CD14-positive monocyte (primary cell): Measurements from ENCODE around the gene DCLK2. TPM values are rescaled to one million over a fixed set of nuclear protein-coding genes. Genes with fewer than 3 reads are reported as not detected.

Experiments
- DNase-seq, 3 donors: peaks; one replicate each; pipeline ENCODE4 v3.0.0-alpha.2; 2011 to 2022
- H2AFZ ChIP-seq: 2 replicates; pipeline ENCODE4 v1.6.0; 2012; ENCODE audit warnings: mild to moderate bottlenecking, low read depth, low read length, inconsistent platforms; ENCODE audit not compliant: insufficient read depth, poor library complexity, severe bottlenecking
- H3K27ac ChIP-seq, 2 donors: 1 replicate in 1 of 2; 2 replicates in 1 of 2; pipeline ENCODE4 v1.5.1; 2012 to 2013; ENCODE audit warnings: low read length in 2 of 2, control low read depth in 1 of 2, inconsistent platforms in 1 of 2, low read depth in 1 of 2, mild to moderate bottlenecking in 1 of 2
- H3K27me3 ChIP-seq, 2 donors: one replicate each; pipeline versions ENCODE4 v1.6.0 to v1.6.1; 2011 to 2013; ENCODE audit warnings: low read length in 2 of 2; ENCODE audit not compliant: control insufficient read depth in 2 of 2, insufficient read depth in 2 of 2
- H3K36me3 ChIP-seq, 2 donors: replicated peaks in 1 of 2; 1 replicate in 1 of 2; 2 replicates in 1 of 2; pipeline versions ENCODE4 v1.5.1 to v1.6.1; 2012 to 2013; ENCODE audit warnings: low read length in 2 of 2, control low read depth in 1 of 2, inconsistent platforms in 1 of 2, mild to moderate bottlenecking in 1 of 2; ENCODE audit not compliant: insufficient read depth in 2 of 2, control insufficient read depth in 1 of 2
- H3K4me1 ChIP-seq, 2 donors: 1 replicate in 1 of 2; 2 replicates in 1 of 2; pipeline versions ENCODE4 v1.5.1 to v1.6.1; 2012 to 2013; ENCODE audit warnings: low read length in 2 of 2, control low read depth in 1 of 2, inconsistent platforms in 1 of 2, mild to moderate bottlenecking in 1 of 2, moderate library complexity in 1 of 2; ENCODE audit not compliant: insufficient read depth in 2 of 2, control insufficient read depth in 1 of 2
- H3K4me2 ChIP-seq: replicated peaks from 2 replicates; pipeline ENCODE3; 2012; ENCODE audit warnings: low read length, moderate library complexity, mild to moderate bottlenecking; ENCODE audit not compliant: poor library complexity, severe bottlenecking; ENCODE audit errors: extremely low read depth
- H3K4me3 ChIP-seq, 3 experiments: fragments of 200-600 bp in 1 of 3; sonication (generic) in 1 of 3; replicated peaks in 1 of 3; 1 replicate in 2 of 3; 2 replicates in 1 of 3; pipeline ENCODE4 v1.5.1; 2011 to 2013; ENCODE audit warnings: low read length in 3 of 3, mild to moderate bottlenecking in 3 of 3, control low read depth in 2 of 3, low read depth in 2 of 3, inconsistent platforms in 1 of 3, moderate library complexity in 1 of 3
- H3K79me2 ChIP-seq: 2 replicates; pipeline ENCODE4 v1.6.0; 2012; ENCODE audit warnings: mild to moderate bottlenecking, control low read depth, inconsistent platforms, low read length, moderate library complexity; ENCODE audit not compliant: insufficient read depth
- H3K9ac ChIP-seq: 2 replicates; pipeline ENCODE4 v1.6.0; 2017; ENCODE audit warnings: low read length, mild to moderate bottlenecking; ENCODE audit not compliant: insufficient read depth, poor library complexity, severe bottlenecking
- H3K9me3 ChIP-seq, 2 donors: replicated peaks in 1 of 2; 1 replicate in 1 of 2; 2 replicates in 1 of 2; pipeline versions ENCODE4 v1.5.1 to v1.6.1; 2012 to 2013; ENCODE audit warnings: low read length in 2 of 2, control low read depth in 1 of 2; ENCODE audit not compliant: control insufficient read depth in 1 of 2, insufficient read depth in 1 of 2
- H4K20me1 ChIP-seq: 2 replicates; pipeline ENCODE4 v1.6.0; 2012; ENCODE audit warnings: mild to moderate bottlenecking, low read length, control low read depth, moderate library complexity; ENCODE audit not compliant: insufficient read depth
- H3K27ac Mint-ChIP-seq, 7 donors: one replicate each; pipeline ENCODE4 v1.8.0; 2020; ENCODE audit warnings: mild to moderate bottlenecking in 7 of 7, mixed read lengths in 7 of 7, moderate library complexity in 6 of 7, inconsistent platforms in 2 of 7
- H3K27me3 Mint-ChIP-seq, 3 donors: one replicate each; pipeline ENCODE4 v1.8.0; 2021 to 2022; ENCODE audit warnings: low read depth in 3 of 3, mild to moderate bottlenecking in 3 of 3, mixed read lengths in 3 of 3, moderate library complexity in 3 of 3, inconsistent platforms in 1 of 3
- H3K36me3 Mint-ChIP-seq, 2 donors: one replicate each; pipeline ENCODE4 v1.8.0; 2020; ENCODE audit warnings: mixed read lengths in 2 of 2, inconsistent platforms in 1 of 2, mild to moderate bottlenecking in 1 of 2
- H3K4me1 Mint-ChIP-seq: one replicate; pipeline ENCODE4 v1.8.0; 2020; ENCODE audit warnings: mild to moderate bottlenecking, mixed read lengths
- H3K4me3 Mint-ChIP-seq, 2 donors: one replicate each; pipeline ENCODE4 v1.8.0; 2020; ENCODE audit warnings: mild to moderate bottlenecking in 2 of 2, mixed read lengths in 2 of 2, moderate library complexity in 1 of 2
- H3K9me3 Mint-ChIP-seq, 7 donors: one replicate each; pipeline ENCODE4 v1.8.0; 2020 to 2022; ENCODE audit warnings: mixed read lengths in 7 of 7, mild to moderate bottlenecking in 6 of 7, moderate library complexity in 6 of 7, inconsistent platforms in 2 of 7
- WGBS: methylation state at CpG from one replicate; pipeline ENCODE4 v1.1.5; 2013; ENCODE audit warnings: missing lambda C conversion rate; ENCODE audit not compliant: insufficient coverage; 5-methylcytosine and 5-hydroxymethylcytosine counted together
- intact Hi-C, 2 donors: fragments of 100-400 bp; cut with micrococcal nuclease; formaldehyde crosslinking; loops; one replicate each; pipeline versions ENCODE4 v1.15.0 to v1.15.1; 2023
- polyA plus RNA-seq, 3 donors: library from polyadenylated mRNA; depleted of rRNA in 1 of 3; unstranded in 2 of 3; stranded (reverse) in 1 of 3; fragments of 300-500 nt in 2 of 3; fragments of >200 nt in 1 of 3; fragmentation: Illumina TruSeq in 2 of 3; gene quantifications; 1 replicate in 2 of 3; 2 replicates in 1 of 3; pipeline ENCODE4 v1.2.3, GENCODE V29; 2012 to 2021
- TF ChIP-seq, protein P1 (sequence below): fragments of 200-600 bp; IDR thresholded peaks from one replicate; pipeline ENCODE4 v1.8.0; 2022; ENCODE audit warnings: antibody characterized with exemption, mild to moderate bottlenecking

The DCLK2 gene
- polyA plus RNA-seq, 3 donors: 0.13 TPM; not detected in 2

DNA sequence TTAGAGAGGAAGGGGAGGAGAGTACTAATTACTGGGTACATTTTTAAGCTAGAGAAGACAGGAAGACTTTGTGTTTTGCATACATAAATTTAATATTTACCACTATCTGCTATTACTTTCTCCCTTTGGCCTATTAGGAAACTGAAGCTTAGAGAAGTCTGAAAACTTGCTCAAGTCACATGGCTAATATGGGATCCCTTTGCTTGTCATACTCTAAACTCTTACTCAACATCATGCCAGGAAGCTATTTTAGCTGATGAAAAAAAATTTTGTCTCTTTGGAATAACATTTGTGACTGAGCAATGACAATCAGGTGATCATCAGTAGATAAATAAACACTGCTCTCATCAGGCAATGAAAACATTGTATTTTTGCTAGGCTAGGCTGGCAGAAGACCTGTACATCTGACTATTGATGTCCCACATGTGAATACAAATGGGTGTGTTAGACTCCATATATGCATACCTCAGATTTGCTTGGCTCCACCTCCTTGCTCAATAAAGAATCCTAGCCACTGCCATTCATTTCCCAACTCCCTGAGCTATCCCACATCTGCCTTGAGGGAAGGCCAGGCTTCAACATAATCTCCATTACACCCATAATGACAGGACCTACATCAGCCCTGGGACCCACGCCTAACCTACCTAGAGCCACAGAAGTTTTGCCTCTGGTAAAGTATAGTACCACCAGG lies 17.0 kb upstream of the DCLK2 start:
- Histone ChIP-seq H2AFZ (no peak overlapping the region), H3K4me2 (no peak overlapping the region), H3K9ac (no peak overlapping the region), H3K4me3 (no peak overlapping the region), H4K20me1 (no peaks in the 10 kb centered on the region), H3K4me1 (peaks cover 17 to 23% of the 10 kb centered on the region in 2 donors), H3K9me3 (no peaks in the 10 kb centered on the region), H3K36me3 (no peaks in the 10 kb centered on the region), H3K79me2 (no peaks in the 10 kb centered on the region), H3K27me3 (no peaks in the 10 kb centered on the region), H3K27ac (no peak overlapping the region)
- no CpG with 5 or more reads among the region's 1 CpG for WGBS
- intact Hi-C loops: no loop called here
- Mint-ChIP-seq H3K4me3 (no peak overlapping the region), H3K36me3 (no peaks in the 10 kb centered on the region), H3K27me3 (peaks cover 0 to 2% (median 0%) of the 10 kb centered on the region in 3 donors), H3K27ac (peak overlapping the region in 1 of 7 donors; percentile 77), H3K9me3 (peaks cover 0 to 13% (median 6%) of the 10 kb centered on the region in 7 donors), H3K4me1 (peaks cover 28% of the 10 kb centered on the region)
- no peak for DNase-seq
- TF ChIP-seq, protein P1, sequence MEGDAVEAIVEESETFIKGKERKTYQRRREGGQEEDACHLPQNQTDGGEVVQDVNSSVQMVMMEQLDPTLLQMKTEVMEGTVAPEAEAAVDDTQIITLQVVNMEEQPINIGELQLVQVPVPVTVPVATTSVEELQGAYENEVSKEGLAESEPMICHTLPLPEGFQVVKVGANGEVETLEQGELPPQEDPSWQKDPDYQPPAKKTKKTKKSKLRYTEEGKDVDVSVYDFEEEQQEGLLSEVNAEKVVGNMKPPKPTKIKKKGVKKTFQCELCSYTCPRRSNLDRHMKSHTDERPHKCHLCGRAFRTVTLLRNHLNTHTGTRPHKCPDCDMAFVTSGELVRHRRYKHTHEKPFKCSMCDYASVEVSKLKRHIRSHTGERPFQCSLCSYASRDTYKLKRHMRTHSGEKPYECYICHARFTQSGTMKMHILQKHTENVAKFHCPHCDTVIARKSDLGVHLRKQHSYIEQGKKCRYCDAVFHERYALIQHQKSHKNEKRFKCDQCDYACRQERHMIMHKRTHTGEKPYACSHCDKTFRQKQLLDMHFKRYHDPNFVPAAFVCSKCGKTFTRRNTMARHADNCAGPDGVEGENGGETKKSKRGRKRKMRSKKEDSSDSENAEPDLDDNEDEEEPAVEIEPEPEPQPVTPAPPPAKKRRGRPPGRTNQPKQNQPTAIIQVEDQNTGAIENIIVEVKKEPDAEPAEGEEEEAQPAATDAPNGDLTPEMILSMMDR: no peak

DNA sequence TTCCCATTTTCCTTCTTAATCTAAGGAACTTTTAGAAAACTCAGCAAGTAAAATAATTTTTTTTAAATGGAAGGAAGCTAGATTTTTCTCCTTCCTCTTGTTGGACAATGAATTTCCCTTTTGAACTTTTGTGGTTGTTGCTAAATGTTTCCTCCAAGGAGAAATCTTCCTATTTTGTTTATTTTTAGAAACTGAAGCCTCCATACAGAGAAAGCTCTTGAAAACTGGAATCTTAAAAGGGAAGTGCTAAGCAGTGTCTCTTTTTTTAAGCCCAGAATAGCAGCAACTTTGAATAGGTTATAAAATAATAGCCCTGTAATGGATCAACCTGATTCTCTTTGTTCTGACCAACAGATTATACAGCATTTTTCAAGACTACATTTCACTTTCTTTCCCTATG lies 15.1 kb upstream of the DCLK2 start:
- H2AFZ ChIP-seq: no peak overlapping the region
- no peaks in the 10 kb centered on the region for H3K36me3 ChIP-seq
- TF ChIP-seq, protein P1: no peak
- no peaks in the 10 kb centered on the region for H3K79me2 ChIP-seq
- H3K4me3 ChIP-seq: no peak overlapping the region
- no peak overlapping the region for H3K27ac ChIP-seq
- Mint-ChIP-seq H3K9me3 (peaks cover 0 to 9% (median 2%) of the 10 kb centered on the region in 7 donors), H3K4me3 (peak overlapping the region in 1 of 2 donors; percentile 13), H3K4me1 (peaks cover 31% of the 10 kb centered on the region), H3K27ac (peak overlapping the region in 1 of 7 donors; percentile 4), H3K27me3 (peaks cover 0 to 4% (median under 1%) of the 10 kb centered on the region in 3 donors), H3K36me3 (no peaks in the 10 kb centered on the region)
- peaks cover 17 to 23% of the 10 kb centered on the region in 2 donors for H3K4me1 ChIP-seq
- H3K9ac ChIP-seq: no peak overlapping the region
- peak overlapping the region; percentile 33 for H3K4me2 ChIP-seq
- H3K9me3 ChIP-seq: no peaks in the 10 kb centered on the region
- no peak for DNase-seq
- intact Hi-C loops: no loop called here
- no peaks in the 10 kb centered on the region for H3K27me3 ChIP-seq
- no peaks in the 10 kb centered on the region for H4K20me1 ChIP-seq
